ENCODE results near the gene SLC24A3. TPM values are rescaled to one million over a fixed set of nuclear protein-coding genes. Genes with fewer than 3 reads are reported as not detected.
A peak's percentile ranks its signal among the peaks of the same experiment; 100 is the strongest.

SLC24A3 gene
- total RNA-seq, result 10 to 100 TPM; 17.5 to 30.7 TPM
- polyA plus RNA-seq (ENCODE audit: insufficient read length in 2 of 2), result 10 to 100 TPM; 56.9 to 64.9 TPM
- long read RNA-seq, donor 1, partial matches to known transcripts, result 9 of 11 reads
- long read RNA-seq, donor 1, other reads (novel, unspliced or antisense), result 0 of 11 reads
- long read RNA-seq, donor 2, partial matches to known transcripts, result 10 of 11 reads
- long read RNA-seq, donor 2, other reads (novel, unspliced or antisense), result 0 of 11 reads
- long read RNA-seq, donor 3, partial matches to known transcripts, result 5 of 5 reads
- long read RNA-seq, donor 3, other reads (novel, unspliced or antisense), result 0 of 5 reads
- long read RNA-seq, donor 4, result 0 reads

- no peaks in the 10 kb centered on the region for H3K36me3 ChIP-seq (ENCODE audit: control insufficient read depth, insufficient read depth, low read length)
- H3K4me1 ChIP-seq (ENCODE audit: control insufficient read depth, insufficient read depth, low read length), result peaks cover 27% of the 10 kb centered on the region
- WGBS (ENCODE audit: insufficient coverage), result under 1% methylated on average over 57 of the region's 61 CpGs
- peak; percentile 19 to 87 (median 46) for DNase-seq (ENCODE audit: low read depth in 4 of 6, low spot score in 6 of 6)
- peak within 1 kb of the TSS; percentile 73 for H3K27ac ChIP-seq (ENCODE audit: low read depth, low read length)
- H3K4me3 ChIP-seq (ENCODE audit: low read depth, low read length), result peak within 1 kb of the TSS; percentile 72
- peaks cover 4% of the 10 kb centered on the region for H3K27me3 ChIP-seq (ENCODE audit: control insufficient read depth, insufficient read depth, low read length)
- no peaks in the 10 kb centered on the region for H3K9me3 ChIP-seq (ENCODE audit: control insufficient read depth, insufficient read depth, low read length)
These were observed at the start of gene SLC24A3 for GRCh38 chr20:19212469-19212815. TSS of gene SLC24A3 (plus strand) at chr20:19212642.

- no peaks in the 10 kb centered on the region for H3K36me3 ChIP-seq (ENCODE audit: control insufficient read depth, insufficient read depth, low read length)
- no peak overlapping the region for H3K27ac ChIP-seq (ENCODE audit: low read depth, low read length)
- no peaks in the 10 kb centered on the region for H3K9me3 ChIP-seq (ENCODE audit: control insufficient read depth, insufficient read depth, low read length)
- H3K4me3 ChIP-seq (ENCODE audit: low read depth, low read length), result no peak overlapping the region
- no peaks in the 10 kb centered on the region for H3K27me3 ChIP-seq (ENCODE audit: control insufficient read depth, insufficient read depth, low read length)
- H3K4me1 ChIP-seq (ENCODE audit: control insufficient read depth, insufficient read depth, low read length), result no peaks in the 10 kb centered on the region
- no peak for DNase-seq (ENCODE audit: low read depth in 4 of 6, low spot score in 6 of 6)
These were observed 42.3 kb upstream of the SLC24A3 start for GRCh38 chr20:19170148-19170547.

- no peaks in the 10 kb centered on the region for H3K27me3 ChIP-seq (ENCODE audit: control insufficient read depth, insufficient read depth, low read length)
- no peak for DNase-seq (ENCODE audit: low read depth in 4 of 6, low spot score in 6 of 6)
These were observed 39.8 kb upstream of the SLC24A3 start for GRCh38 chr20:19172637-19173036.

GRCh38 chr20:19176470-19177052 lies 35.9 kb upstream of the SLC24A3 start:
- peak in 2 of 6 donors; percentile 2 to 16 for DNase-seq (ENCODE audit: low read depth in 4 of 6, low spot score in 6 of 6)
- H3K27ac ChIP-seq (ENCODE audit: low read depth, low read length), result no peak overlapping the region
- no peaks in the 10 kb centered on the region for H3K36me3 ChIP-seq (ENCODE audit: control insufficient read depth, insufficient read depth, low read length)
- WGBS (ENCODE audit: insufficient coverage), result 40% methylated on average over 1 of the region's 1 CpG
- H3K27me3 ChIP-seq (ENCODE audit: control insufficient read depth, insufficient read depth, low read length), result no peaks in the 10 kb centered on the region
- H3K4me1 ChIP-seq (ENCODE audit: control insufficient read depth, insufficient read depth, low read length), result no peaks in the 10 kb centered on the region
- no peaks in the 10 kb centered on the region for H3K9me3 ChIP-seq (ENCODE audit: control insufficient read depth, insufficient read depth, low read length)
- no peak overlapping the region for H3K4me3 ChIP-seq (ENCODE audit: low read depth, low read length)

More at GRCh38 chr20:19172637-19173036, 39.8 kb upstream of the SLC24A3 start:
- H3K4me1 ChIP-seq (ENCODE audit: control insufficient read depth, insufficient read depth, low read length), result no peaks in the 10 kb centered on the region
- H3K4me3 ChIP-seq (ENCODE audit: low read depth, low read length), result no peak overlapping the region
- no peaks in the 10 kb centered on the region for H3K9me3 ChIP-seq (ENCODE audit: control insufficient read depth, insufficient read depth, low read length)
- no peak overlapping the region for H3K27ac ChIP-seq (ENCODE audit: low read depth, low read length)
- 71% methylated on average over 1 of the region's 1 CpG for WGBS (ENCODE audit: insufficient coverage)
- H3K36me3 ChIP-seq (ENCODE audit: control insufficient read depth, insufficient read depth, low read length), result no peaks in the 10 kb centered on the region

GRCh38 chr20:19181552-19181951 lies 30.9 kb upstream of the SLC24A3 start:
- Histone ChIP-seq H3K27ac (ENCODE audit: low read depth, low read length) (no peak overlapping the region), H3K9me3 (ENCODE audit: control insufficient read depth, insufficient read depth, low read length) (no peaks in the 10 kb centered on the region), H3K27me3 (ENCODE audit: control insufficient read depth, insufficient read depth, low read length) (no peaks in the 10 kb centered on the region), H3K4me3 (ENCODE audit: low read depth, low read length) (no peak overlapping the region), H3K4me1 (ENCODE audit: control insufficient read depth, insufficient read depth, low read length) (no peaks in the 10 kb centered on the region), H3K36me3 (ENCODE audit: control insufficient read depth, insufficient read depth, low read length) (no peaks in the 10 kb centered on the region)
- 57% methylated on average over 2 of the region's 2 CpGs for WGBS (ENCODE audit: insufficient coverage)
- no peak for DNase-seq (ENCODE audit: low read depth in 4 of 6, low spot score in 6 of 6)

GRCh38 chr20:19185083-19185482 lies 27.4 kb upstream of the SLC24A3 start:
- Histone ChIP-seq H3K9me3 (ENCODE audit: control insufficient read depth, insufficient read depth, low read length) (no peaks in the 10 kb centered on the region), H3K4me1 (ENCODE audit: control insufficient read depth, insufficient read depth, low read length) (no peaks in the 10 kb centered on the region), H3K36me3 (ENCODE audit: control insufficient read depth, insufficient read depth, low read length) (no peaks in the 10 kb centered on the region), H3K27ac (ENCODE audit: low read depth, low read length) (no peak overlapping the region), H3K4me3 (ENCODE audit: low read depth, low read length) (no peak overlapping the region), H3K27me3 (ENCODE audit: control insufficient read depth, insufficient read depth, low read length) (no peaks in the 10 kb centered on the region)
- DNase-seq (ENCODE audit: low read depth in 4 of 6, low spot score in 6 of 6), result no peak

- Histone ChIP-seq H3K36me3 (ENCODE audit: control insufficient read depth, insufficient read depth, low read length) (no peaks in the 10 kb centered on the region), H3K27ac (ENCODE audit: low read depth, low read length) (no peak overlapping the region), H3K27me3 (ENCODE audit: control insufficient read depth, insufficient read depth, low read length) (no peaks in the 10 kb centered on the region), H3K9me3 (ENCODE audit: control insufficient read depth, insufficient read depth, low read length) (no peaks in the 10 kb centered on the region), H3K4me3 (ENCODE audit: low read depth, low read length) (no peak overlapping the region), H3K4me1 (ENCODE audit: control insufficient read depth, insufficient read depth, low read length) (no peaks in the 10 kb centered on the region)
- no peak for DNase-seq (ENCODE audit: low read depth in 4 of 6, low spot score in 6 of 6)
- WGBS (ENCODE audit: insufficient coverage), result 90% methylated on average over 2 of the region's 5 CpGs
These were observed 19.1 kb upstream of the SLC24A3 start for GRCh38 chr20:19193349-19193748.

GRCh38 chr20:19205981-19206396 lies 6.5 kb upstream of the SLC24A3 start:
- Histone ChIP-seq H3K27me3 (ENCODE audit: control insufficient read depth, insufficient read depth, low read length) (no peaks in the 10 kb centered on the region), H3K4me1 (ENCODE audit: control insufficient read depth, insufficient read depth, low read length) (peaks cover 3% of the 10 kb centered on the region), H3K27ac (ENCODE audit: low read depth, low read length) (no peak overlapping the region), H3K36me3 (ENCODE audit: control insufficient read depth, insufficient read depth, low read length) (no peaks in the 10 kb centered on the region), H3K4me3 (ENCODE audit: low read depth, low read length) (no peak overlapping the region), H3K9me3 (ENCODE audit: control insufficient read depth, insufficient read depth, low read length) (no peaks in the 10 kb centered on the region)
- WGBS (ENCODE audit: insufficient coverage), result 13% methylated on average over 8 of the region's 8 CpGs
- peak in 3 of 6 donors; percentile 38 to 73 (median 64) for DNase-seq (ENCODE audit: low read depth in 4 of 6, low spot score in 6 of 6)

GRCh38 chr20:19207541-19207940 lies 4.9 kb upstream of the SLC24A3 start:
- peaks cover 12% of the 10 kb centered on the region for H3K4me1 ChIP-seq (ENCODE audit: control insufficient read depth, insufficient read depth, low read length)
- H3K27ac ChIP-seq (ENCODE audit: low read depth, low read length), result no peak overlapping the region
- no CpG with 5 or more reads among the region's 1 CpG for WGBS (ENCODE audit: insufficient coverage)
- peaks cover 4% of the 10 kb centered on the region for H3K27me3 ChIP-seq (ENCODE audit: control insufficient read depth, insufficient read depth, low read length)
- DNase-seq (ENCODE audit: low read depth in 4 of 6, low spot score in 6 of 6), result no peak
- no peak overlapping the region for H3K4me3 ChIP-seq (ENCODE audit: low read depth, low read length)
- no peaks in the 10 kb centered on the region for H3K36me3 ChIP-seq (ENCODE audit: control insufficient read depth, insufficient read depth, low read length)
- H3K9me3 ChIP-seq (ENCODE audit: control insufficient read depth, insufficient read depth, low read length), result no peaks in the 10 kb centered on the region

Data from spinal cord (tissue), 10 donors.